Fibroblast of villous mesenchyme (primary cell): ENCODE measurements around the gene PCDH15. TPM values are rescaled to one million over a fixed set of nuclear protein-coding genes. Genes with fewer than 3 reads are reported as not detected.

Source experiments
- DNase-seq: peaks from one replicate; pipeline ENCODE4 v3.0.0-alpha.2; 2010; ENCODE audit warnings: low read depth
- H3K4me3 ChIP-seq: 2 replicates; pipeline ENCODE4 v1.5.1; 2011; ENCODE audit warnings: low read depth, mild to moderate bottlenecking, low read length
- total RNA-seq: library from RNA; depleted of rRNA; stranded (reverse); fragments of >200 nt; gene quantifications from 2 replicates; pipeline ENCODE4 v1.2.3, GENCODE V29; 2012
- TF ChIP-seq, protein P1 (sequence below): IDR thresholded peaks from 2 replicates; pipeline ENCODE4 v1.5.1; 2012; ENCODE audit warnings: low read depth, mild to moderate bottlenecking, low read length; ENCODE audit not compliant: insufficient read depth

The PCDH15 gene
- total RNA-seq = not detected in 2 replicates

DNA sequence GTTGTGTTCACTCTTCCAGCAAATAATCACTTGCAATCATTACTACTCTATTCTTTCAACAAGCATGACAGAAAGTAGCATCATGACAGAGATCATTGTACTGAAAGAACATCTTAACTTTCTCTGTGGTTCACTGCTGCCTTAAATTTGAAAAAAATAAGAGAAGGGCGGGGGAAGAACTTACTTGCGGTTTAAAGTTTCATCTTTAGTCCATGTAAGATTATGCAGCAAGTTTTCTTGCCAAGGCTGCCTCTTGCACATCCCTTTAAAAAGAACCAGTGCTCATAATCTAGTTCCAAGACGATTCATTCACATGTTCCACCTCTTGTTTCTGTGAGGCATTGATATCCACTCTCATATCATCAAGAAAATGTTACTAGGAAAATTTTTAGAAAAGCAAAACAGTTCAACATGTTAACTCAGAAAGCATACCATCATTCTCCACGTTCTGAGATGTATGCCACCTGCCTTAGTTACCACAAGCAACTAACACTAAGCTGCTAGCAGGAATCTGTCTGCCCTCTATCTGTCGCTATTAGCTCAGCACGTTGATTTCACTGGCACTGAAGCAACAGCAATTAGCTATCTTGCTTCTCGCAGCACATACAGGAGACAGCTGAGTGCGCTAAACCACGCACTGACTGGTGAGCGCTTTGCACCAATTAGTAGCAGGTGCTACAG, at the start of gene PCDH15:
PCDH15 (minus strand) TSS at position 491 of the 681 bp plus-strand sequence. CDS start 136,969 bp downstream, outside the sequence.
- DNase-seq = no peak
- H3K4me3 ChIP-seq = no peak within 1 kb of the TSS
- TF ChIP-seq, protein P1, sequence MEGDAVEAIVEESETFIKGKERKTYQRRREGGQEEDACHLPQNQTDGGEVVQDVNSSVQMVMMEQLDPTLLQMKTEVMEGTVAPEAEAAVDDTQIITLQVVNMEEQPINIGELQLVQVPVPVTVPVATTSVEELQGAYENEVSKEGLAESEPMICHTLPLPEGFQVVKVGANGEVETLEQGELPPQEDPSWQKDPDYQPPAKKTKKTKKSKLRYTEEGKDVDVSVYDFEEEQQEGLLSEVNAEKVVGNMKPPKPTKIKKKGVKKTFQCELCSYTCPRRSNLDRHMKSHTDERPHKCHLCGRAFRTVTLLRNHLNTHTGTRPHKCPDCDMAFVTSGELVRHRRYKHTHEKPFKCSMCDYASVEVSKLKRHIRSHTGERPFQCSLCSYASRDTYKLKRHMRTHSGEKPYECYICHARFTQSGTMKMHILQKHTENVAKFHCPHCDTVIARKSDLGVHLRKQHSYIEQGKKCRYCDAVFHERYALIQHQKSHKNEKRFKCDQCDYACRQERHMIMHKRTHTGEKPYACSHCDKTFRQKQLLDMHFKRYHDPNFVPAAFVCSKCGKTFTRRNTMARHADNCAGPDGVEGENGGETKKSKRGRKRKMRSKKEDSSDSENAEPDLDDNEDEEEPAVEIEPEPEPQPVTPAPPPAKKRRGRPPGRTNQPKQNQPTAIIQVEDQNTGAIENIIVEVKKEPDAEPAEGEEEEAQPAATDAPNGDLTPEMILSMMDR = no peak

DNA sequence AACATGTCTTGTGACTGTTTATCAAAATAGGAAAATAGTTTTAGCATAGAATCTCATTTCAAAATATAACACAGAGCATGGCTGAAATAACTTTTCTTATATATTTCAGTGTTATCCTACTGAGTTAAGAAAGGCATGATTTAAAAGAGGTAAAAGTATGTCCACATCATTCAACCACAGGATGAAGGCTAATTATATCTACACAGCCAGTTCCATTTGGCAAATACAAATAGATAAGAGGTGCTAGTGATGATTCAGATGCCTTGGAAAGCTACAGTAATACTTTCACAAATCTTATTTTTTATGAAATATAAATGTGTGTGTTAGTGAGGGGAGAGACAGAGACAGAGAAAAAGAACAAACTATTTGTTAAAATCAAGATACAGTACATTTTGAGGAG, 42.9 kb upstream of the PCDH15 start:
- H3K4me3 ChIP-seq = no peak overlapping the region
- no peak for DNase-seq
- TF ChIP-seq, protein P1 = no peak

DNA sequence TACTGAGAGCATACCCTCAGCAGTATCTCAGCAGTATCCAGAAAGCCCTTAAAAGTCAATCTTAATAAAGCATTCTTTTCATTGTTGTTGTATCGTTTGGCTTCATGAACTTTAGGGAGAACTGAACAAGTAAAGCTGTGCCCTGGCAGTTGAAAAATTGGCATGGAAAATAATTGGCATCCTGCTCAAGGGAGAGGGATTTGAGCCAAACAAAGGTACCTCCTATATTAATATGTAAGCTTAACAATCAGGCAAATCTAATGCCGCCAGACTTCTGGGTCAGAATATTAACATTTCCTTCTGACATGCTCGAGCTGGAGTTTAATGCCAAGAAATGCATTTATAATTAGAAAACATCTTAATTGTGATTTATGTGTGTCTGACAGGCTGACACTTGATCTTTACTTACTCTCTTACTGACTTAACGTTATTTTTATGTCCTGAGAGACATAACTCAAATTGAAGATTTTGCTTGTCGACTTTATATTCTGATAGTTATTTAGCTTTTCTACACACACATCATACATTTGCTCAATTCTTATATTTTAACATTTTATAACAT, 42.1 kb upstream of the PCDH15 start:
- H3K4me3 ChIP-seq = no peak overlapping the region
- TF ChIP-seq, protein P1 = no peak
- no peak for DNase-seq

DNA sequence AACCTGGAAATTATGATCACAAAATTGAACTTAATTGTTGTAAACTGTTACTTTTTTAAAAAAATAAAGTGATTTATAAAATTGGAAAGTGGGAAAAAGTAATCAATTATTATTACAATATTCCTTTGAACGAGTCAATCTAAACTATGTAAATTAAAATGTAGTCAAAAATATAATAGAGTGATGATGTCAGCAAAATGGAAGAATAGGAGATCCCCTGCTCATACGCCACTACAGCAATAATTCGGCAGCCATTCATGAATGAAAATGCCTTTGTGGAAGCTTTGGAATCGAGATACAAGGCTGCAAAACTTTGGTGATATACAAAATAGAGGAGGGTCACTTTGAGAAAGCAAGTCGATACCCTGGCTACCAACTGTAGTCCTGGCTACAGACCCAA, 36.4 kb upstream of the PCDH15 start:
- H3K4me3 ChIP-seq = no peak overlapping the region
- DNase-seq = no peak
- TF ChIP-seq, protein P1 = no peak

DNA sequence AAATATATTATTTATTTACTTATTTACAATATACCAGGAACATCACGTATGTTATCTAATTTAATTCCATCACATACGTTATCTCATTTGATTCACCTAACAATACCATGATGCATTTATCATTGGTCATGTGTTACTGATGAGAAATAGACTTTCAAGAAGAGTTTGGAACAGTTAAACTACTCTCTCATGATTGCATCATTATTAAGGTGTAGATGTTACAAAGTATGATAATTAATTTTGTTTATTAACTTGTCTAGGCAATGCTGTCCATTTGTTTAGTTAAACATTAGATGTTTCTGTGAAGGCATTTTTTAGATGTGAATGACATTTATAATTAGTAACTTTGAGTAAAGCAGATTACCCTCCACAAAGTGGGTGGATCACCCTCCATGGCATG, 32.0 kb upstream of the PCDH15 start:
- no peak for DNase-seq
- H3K4me3 ChIP-seq = no peak overlapping the region
- TF ChIP-seq, protein P1 = no peak

DNA sequence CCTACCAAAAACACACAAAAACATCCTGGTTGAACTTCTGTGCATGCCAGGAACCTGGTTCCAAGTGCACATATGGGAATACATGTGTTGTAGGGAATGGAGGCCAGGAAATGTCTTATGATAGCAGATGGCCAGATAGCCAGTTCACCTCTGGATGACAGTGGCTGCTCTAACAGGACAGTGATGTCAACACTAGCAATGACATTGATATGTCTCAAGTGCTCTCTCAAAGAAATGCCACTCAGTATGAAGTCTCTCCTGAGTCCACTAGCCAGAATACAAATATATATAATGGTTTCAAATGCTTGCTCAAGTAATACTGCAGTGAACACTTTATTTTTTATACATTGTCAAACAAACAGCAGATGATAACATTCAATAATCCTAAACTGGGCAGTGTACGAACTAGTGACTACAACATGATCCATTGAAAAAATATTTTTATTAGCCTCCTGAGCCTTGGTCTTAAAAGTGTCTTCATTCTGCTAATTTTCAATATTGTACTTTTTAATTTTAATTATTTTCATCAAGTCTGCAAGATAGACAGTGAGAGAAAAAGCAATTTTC, 26.0 kb upstream of the PCDH15 start:
- DNase-seq = no peak
- TF ChIP-seq, protein P1 = no peak
- H3K4me3 ChIP-seq = no peak overlapping the region
